ENCODE measurements around the gene DNAJA3.

Gene DNAJA3

DNA sequence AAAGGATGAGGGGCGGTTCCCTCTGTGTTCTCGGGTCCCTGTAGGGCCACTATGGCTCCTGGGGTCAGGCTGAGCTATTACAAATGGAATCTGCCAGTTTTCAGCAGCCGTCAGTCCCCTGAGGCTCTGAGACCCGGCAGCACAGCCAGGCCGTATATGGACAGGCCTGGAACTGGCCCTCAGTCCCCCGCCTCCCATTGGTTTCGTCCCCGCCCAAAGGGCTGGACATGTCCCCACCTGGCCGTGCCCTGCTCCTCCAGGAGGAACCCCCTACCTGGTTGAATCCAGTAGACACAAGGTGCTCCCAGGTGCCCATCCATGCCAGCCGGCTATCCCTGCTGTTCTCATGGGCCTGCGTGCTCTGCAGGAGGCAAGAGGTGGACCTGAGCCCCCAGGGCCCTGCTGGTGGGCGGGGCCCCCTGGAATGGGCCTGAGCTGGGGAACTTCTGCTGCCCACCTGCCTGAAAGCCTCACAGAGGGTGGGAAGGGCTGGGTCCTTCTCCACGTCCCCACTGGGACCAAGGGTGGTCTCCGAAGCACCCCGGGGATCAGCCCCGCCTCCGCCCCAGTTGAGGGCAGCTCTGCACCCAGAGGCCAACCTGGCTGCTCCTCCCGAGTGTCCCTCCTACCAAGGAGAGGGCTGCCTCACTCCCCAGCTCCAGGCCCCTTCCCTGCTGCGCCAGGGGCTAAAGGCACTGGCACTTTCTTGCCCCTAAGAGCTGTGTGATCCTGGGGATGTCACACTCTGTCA is 37.2 kb upstream of the DNAJA3 start:
- DNase-seq (ENCODE audit: extremely low read depth, low read depth) = no peak
- TF ChIP-seq, protein P1, sequence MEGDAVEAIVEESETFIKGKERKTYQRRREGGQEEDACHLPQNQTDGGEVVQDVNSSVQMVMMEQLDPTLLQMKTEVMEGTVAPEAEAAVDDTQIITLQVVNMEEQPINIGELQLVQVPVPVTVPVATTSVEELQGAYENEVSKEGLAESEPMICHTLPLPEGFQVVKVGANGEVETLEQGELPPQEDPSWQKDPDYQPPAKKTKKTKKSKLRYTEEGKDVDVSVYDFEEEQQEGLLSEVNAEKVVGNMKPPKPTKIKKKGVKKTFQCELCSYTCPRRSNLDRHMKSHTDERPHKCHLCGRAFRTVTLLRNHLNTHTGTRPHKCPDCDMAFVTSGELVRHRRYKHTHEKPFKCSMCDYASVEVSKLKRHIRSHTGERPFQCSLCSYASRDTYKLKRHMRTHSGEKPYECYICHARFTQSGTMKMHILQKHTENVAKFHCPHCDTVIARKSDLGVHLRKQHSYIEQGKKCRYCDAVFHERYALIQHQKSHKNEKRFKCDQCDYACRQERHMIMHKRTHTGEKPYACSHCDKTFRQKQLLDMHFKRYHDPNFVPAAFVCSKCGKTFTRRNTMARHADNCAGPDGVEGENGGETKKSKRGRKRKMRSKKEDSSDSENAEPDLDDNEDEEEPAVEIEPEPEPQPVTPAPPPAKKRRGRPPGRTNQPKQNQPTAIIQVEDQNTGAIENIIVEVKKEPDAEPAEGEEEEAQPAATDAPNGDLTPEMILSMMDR (IDR thresholded peaks at IDR 0.05; ENCODE audit: low read depth, low read length, missing control alignments) = no peak
- H3K4me3 ChIP-seq (replicated peaks; ENCODE audit: low read depth, low read length) = no peak overlapping the region

DNA sequence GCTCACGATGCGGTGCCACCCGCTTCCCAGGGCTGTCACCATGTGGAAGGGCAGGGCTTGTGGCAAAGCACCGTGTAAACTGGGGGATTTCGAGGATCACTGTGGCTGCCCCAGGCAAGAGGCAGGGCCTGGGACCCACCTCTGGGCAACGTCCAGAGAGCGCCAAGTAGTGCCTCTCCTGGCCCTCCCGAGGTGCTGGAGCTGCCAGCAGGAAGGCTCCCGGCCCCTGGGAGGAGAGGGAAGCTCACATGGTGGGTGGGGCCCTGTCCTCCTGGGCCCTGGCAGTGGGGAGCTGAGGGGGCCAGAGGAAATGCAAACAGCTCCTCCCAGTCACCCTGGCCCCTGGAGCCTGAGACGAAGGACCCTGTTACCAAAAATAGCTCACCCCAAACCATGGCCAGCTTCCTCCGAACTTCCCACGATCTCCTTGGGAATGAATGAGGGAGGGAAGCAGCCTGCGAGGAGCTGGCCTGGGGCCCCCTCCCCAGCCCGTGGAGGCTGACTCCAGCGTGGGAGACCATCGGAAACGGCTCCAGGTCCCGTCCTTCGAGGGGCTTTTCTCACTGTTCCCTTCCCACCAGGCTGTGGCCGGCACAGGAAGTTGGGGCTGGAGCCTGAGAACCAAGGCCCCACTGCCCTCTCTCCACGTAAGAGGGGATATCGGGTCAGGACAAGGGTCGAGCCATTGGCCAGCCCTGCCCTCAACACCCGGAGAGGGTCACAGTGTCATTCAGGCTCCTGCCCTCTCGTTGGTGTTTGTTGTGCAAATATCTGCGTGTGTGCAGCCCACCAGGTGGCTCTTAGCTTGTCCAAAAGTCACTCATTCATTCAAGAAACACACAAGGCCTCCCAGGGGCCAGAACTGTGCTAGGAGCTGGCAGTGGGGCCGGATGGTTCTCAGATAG is 36.4 kb upstream of the DNAJA3 start:
- TF ChIP-seq, protein P1 (IDR thresholded peaks at IDR 0.05; ENCODE audit: low read depth, low read length, missing control alignments) = no peak
- no peak for DNase-seq (ENCODE audit: extremely low read depth, low read depth)
- no peak overlapping the region for H3K4me3 ChIP-seq (replicated peaks; ENCODE audit: low read depth, low read length)

DNA sequence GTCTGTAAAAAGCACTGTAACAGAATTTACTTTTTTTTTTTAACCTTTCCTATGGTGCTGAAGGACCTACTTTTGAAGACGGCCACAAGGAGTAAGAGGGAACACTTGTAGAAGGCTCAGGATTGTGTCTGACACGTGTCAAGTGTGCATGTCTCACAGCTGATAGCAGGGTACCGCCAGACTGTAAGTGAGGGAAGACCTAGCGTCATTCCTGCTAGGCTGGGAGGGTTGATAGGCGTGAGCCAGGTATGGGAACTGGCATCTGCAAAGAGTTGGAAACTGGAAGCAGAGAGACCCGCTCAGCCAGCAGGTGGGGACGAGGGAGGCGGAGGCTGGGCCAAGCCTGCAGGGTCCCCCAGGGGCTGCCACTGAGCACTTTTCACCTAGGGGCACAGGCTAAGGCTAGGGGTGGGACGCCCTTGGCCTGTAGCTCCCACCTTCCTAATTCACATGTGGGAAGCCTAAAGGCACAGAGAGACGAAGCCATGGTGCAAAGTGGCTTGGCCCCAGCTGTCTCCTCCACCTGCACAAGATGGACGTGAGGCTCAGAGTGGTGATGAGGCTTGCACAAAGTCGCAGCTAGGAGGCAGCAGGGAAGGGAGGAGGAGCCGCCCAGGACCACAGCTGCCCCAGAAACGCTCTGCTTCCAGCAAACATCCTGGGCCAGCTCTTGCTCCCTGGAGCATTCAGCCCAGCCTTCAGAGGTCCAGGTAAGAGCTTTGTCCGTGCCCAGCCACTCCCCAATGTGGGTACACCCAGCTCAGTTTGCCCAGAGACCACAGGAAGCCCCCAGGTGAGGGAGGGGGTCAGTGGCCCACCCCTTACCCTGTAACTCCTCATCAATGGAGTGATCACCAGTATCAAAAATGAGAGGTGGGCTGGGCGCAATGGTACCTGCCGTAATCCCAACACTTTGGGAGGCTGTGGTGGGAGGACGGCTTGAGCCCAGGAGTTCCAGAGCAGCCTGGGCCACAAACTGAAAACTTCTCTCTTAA is 35.1 kb upstream of the DNAJA3 start:
- TF ChIP-seq, protein P1 (IDR thresholded peaks at IDR 0.05; ENCODE audit: low read depth, low read length, missing control alignments) = peak; percentile 29
- no peak overlapping the region for H3K4me3 ChIP-seq (replicated peaks; ENCODE audit: low read depth, low read length)
- DNase-seq (ENCODE audit: extremely low read depth, low read depth) = no peak

DNA sequence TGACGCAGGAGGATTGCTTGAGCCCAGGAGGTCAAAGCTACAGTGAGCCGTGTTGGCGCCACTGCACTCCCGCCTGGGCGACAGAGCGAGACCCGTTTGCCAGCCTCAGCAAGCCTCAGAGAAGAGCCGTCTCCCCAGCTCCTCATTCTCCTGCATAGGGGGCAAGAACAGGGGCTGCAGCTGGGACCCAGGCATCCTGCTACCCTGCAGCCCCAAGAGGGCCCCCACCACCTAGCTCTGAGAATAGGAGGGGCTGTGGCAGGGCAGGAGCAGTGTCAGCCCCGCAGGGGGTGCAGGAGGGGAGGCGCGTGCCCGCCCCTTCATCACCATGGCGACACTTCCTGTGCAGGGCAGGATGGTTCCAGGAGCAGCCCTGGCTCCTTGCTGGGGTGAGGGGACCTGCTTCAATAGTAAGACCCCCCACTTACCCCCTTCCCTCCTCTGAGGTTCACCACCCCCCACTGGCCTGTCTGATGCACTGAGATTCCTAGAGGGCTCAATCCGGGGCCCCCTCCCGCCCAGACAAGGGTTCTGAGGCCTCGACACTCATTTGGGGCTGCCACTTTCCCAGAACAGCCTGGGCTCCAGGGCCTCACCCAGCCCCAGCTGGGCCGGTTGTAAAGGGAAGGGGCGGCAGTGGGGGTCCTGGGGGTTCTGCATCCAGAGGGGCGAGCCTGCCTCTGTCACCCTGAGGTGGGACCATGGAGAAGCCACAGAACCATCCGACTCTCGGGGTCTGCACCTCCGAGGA is 33.9 kb upstream of the DNAJA3 start:
- H3K4me3 ChIP-seq (replicated peaks; ENCODE audit: low read depth, low read length) = no peak overlapping the region
- TF ChIP-seq, protein P1 (IDR thresholded peaks at IDR 0.05; ENCODE audit: low read depth, low read length, missing control alignments) = no peak
- no peak for DNase-seq (ENCODE audit: extremely low read depth, low read depth)

DNA sequence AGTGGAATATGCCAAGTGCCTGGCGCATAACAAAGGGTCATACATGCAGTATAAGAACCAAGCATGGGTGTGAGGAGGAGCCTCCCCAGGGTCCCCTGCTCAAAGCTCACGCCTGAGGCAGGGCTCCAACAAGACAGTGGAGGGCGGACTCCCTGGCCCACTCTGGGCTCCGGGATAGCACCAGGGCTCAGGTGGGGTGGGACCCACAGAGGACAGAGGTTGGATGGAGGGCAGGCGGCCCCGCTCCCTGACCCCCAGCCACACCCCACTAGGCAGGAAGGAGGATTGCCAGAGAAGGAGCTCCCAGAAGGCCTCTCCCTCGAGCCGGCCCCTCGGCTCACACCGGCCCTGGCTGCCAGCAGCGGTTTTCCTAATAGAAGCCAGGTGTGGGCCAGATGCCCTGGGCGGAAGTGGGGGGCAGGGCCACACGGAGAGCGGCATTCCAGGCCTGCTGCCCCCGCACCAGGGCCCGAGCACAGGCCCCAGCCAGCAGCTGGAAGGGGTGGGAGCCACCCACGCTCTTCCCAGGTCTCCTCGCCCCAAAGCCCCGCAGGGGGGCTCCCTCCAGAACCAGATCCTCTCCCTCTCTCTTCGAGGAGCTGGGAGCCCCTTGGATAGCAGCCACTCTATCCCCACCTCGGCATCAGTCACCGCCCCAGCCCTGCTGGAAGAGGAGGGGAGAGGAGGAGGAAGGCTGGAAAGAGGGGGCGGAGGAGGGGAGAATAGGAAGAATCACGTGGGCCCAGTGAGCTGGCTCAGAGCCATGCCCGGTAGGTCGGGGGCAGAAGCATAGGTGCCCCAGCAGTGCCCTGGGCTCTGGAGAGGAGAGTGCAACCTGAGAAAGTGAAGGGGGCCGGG is 33.1 kb upstream of the DNAJA3 start:
- TF ChIP-seq, protein P1 (IDR thresholded peaks at IDR 0.05; ENCODE audit: low read depth, low read length, missing control alignments) = no peak
- DNase-seq (ENCODE audit: extremely low read depth, low read depth) = peak; percentile 89
- H3K4me3 ChIP-seq (replicated peaks; ENCODE audit: low read depth, low read length) = no peak overlapping the region

Data from HFF-Myc (cell line).